GM10248 (cell line): Measurements from ENCODE around the gene EXOC1L.
A peak's percentile ranks its signal among the peaks of the same experiment; 100 is the strongest.

ENCODE experiments used
- CTCF ChIA-PET: fragments of 300-600 bp; sonication (Branson Sonifier 250); formaldehyde crosslinking; extraction: SDS; loops from one replicate; lab custom pipeline; 2021; ENCODE audit warnings: antibody characterized with exemption; lab: Yijun Ruan, JAX
- POLR2A ChIA-PET: fragments of 350-650 bp; sonication (Branson Sonifier 250); formaldehyde crosslinking; extraction: SDS; loops from one replicate; lab custom pipeline; 2020; ENCODE audit warnings: antibody characterized with exemption; lab: Yijun Ruan, JAX
- DNase-seq: peaks from one replicate; pipeline ENCODE4 v3.0.0; 2012; ENCODE audit errors: extremely low spot score
- CTCF ChIP-seq: IDR thresholded peaks from 2 replicates; pipeline ENCODE4 v1.5.1; 2012; ENCODE audit warnings: mild to moderate bottlenecking, low read depth; ENCODE audit errors: extremely low read depth, missing control alignments, control extremely low read depth

EXOC1L gene

GRCh38 chr4:55857586-55857985, 38.0 kb downstream of the EXOC1L start:
- ChIA-PET POLR2A (no interaction called here), CTCF (interaction anchor here (5.0 kb wide), 1 partner anchor 8 kb away, joined by 43 read pairs; no protein-coding TSS in a partner anchor)
- TF ChIP-seq CTCF = no peak
- no peak for DNase-seq

DNA sequence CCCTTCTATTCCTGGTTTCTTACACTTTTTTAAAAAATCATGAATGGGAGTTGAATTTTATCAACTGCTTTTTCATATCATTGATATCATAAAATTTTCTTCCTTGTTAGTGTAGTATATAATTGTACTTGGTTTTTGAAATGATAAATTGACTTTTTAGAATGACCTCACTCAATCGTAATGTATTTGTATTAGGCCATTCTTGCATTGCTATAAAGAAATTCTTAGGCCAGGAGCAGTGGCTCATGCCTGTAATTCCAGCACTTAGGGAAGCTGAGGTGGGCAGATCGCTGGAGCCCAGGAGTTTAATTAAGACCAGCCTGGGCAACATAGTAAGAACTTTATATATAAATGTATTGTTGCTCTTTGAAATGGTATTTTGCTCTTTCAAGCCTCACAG, 40.1 kb downstream of the EXOC1L start:
- ChIA-PET CTCF (no interaction called here), POLR2A (no interaction called here)
- no peak for DNase-seq
- no peak for TF ChIP-seq CTCF

DNA sequence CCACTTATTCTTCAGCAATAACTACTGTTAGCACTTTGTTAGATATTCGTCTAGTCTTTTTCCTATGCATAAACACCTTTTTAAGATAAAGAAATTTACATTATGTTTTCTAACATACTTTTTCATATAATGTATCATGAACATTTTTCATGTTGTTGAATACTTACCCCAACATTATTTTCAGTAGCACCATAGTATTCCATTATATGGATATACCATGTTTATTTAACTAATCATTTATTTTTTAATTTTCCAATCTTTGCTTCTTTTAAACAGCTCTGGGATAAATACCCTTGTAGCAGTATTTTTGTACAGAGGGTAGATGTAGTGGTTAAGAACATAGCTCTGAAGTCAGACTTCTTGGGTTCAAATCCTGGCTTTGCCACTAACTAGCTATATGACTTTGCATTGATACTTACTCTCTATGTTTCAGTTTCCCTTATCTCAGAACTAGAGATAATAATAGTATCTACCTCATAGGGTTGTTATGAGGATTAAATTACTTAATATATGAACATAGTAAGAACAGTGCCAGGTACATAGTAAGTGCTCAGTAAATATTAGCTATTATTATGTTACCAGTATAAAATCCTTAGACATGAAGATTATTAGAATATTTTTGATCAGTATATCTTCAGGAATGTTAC, 45.1 kb downstream of the EXOC1L start:
- DNase-seq = no peak
- CTCF ChIA-PET = interaction anchor here (1.3 to 5.7 kb wide), 5 partner anchors 9 to 519 kb away, joined by 3 to 43 read pairs (median 5); partner anchors contain the start of genes CEP135, EXOC1 and SRD5A3
- POLR2A ChIA-PET = no interaction called here
- no peak for TF ChIP-seq CTCF

- CTCF ChIA-PET = interaction anchor here (0.9 to 5.7 kb wide), 8 partner anchors 10 to 520 kb away, joined by 3 to 43 read pairs (median 5); partner anchors contain the start of genes CEP135 and EXOC1
- no peak for DNase-seq
- POLR2A ChIA-PET = no interaction called here
- TF ChIP-seq CTCF = no peak
Measured at GRCh38 chr4:55865228-55865806, 45.7 kb downstream of the EXOC1L start.

GRCh38 chr4:55866290-55866907, 46.8 kb downstream of the EXOC1L start:
- DNase-seq = peak; percentile 8
- POLR2A ChIA-PET = no interaction called here
- CTCF ChIA-PET = interaction anchor here (0.6 to 5.7 kb wide), 20 partner anchors 9 to 682 kb away, joined by 3 to 43 read pairs (median 4); partner anchors contain the start of genes CEP135, EXOC1 and SRD5A3
- TF ChIP-seq CTCF = no peak

DNA sequence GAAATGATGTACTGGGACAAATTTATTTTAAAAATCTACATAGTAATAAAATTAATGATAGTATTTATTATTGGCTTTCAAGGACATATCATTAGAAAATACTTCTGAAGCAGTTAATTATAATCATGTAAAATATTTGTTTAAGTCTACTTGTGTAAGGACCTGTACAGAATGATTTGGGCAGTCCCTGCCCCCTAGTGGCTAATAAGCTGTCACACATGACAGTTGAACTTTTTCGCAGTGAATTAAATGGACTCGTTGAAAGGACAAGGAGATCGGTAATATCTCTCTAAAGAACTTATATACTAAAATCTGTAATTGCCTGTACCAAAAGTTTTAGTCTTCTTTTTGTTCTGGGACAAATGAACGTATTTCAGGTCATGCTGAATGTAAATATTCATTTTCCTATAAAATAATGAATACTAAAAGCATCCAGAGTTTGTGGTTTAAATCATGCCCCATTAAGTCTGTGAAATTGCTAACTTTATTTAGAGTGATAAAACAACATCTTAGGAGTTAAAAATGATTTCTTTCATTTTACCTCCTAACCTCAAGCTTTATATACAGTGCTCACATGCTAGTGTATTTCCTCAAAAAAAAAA, 47.5 kb downstream of the EXOC1L start:
- peak; percentile 80 for TF ChIP-seq CTCF
- DNase-seq = peak; percentile 22
- ChIA-PET CTCF (interaction anchor here (0.5 to 5.7 kb wide), 23 partner anchors 9 to 768 kb away, joined by 3 to 43 read pairs (median 4); partner anchors contain the start of genes CEP135, EXOC1 and SRD5A3), POLR2A (interaction anchor here (0.7 kb wide), 1 partner anchor 13 kb away, joined by 3 read pairs; the partner anchor contains the start of gene EXOC1)
